Keratinocyte (primary cell): ENCODE data around the gene NAA30. TPM values are rescaled to one million over a fixed set of nuclear protein-coding genes. Genes with fewer than 3 reads are reported as not detected.

Source experiments
- DNase-seq: peaks from one replicate; pipeline ENCODE4 v3.0.0-alpha.2; 2011; ENCODE audit warnings: low read depth, missing footprints, low spot score
- FAIRE-seq: peaks from 2 replicates; lab custom pipeline; 2011; peaks lifted over from hg19 to GRCh38; lab: Jason Lieb, UNC
- H2AFZ ChIP-seq: 2 replicates; pipeline ENCODE4 v1.6.0; 2012; ENCODE audit warnings: low read length, control low read depth, inconsistent platforms; ENCODE audit not compliant: control insufficient read depth
- H3K27ac ChIP-seq: 2 replicates; pipeline ENCODE4 v1.5.1; 2011; ENCODE audit warnings: low read length; ENCODE audit not compliant: control insufficient read depth, insufficient read depth
- H3K27me3 ChIP-seq: 3 replicates; pipeline ENCODE4 v1.6.0; 2011; ENCODE audit warnings: low read length; ENCODE audit not compliant: control insufficient read depth, insufficient read depth; ENCODE audit errors: extremely low read depth
- H3K36me3 ChIP-seq, 2 experiments: 2 replicates in 1 of 2; 3 replicates in 1 of 2; pipeline ENCODE4 v1.5.1; 2011; ENCODE audit warnings: low read length in 2 of 2, mild to moderate bottlenecking in 1 of 2; ENCODE audit not compliant: control insufficient read depth in 2 of 2, insufficient read depth in 2 of 2; ENCODE audit errors: extremely low read depth in 1 of 2
- H3K4me1 ChIP-seq: 3 replicates; pipeline ENCODE4 v1.5.1; 2011; ENCODE audit warnings: low read length; ENCODE audit not compliant: control insufficient read depth, insufficient read depth; ENCODE audit errors: extremely low read depth
- H3K4me2 ChIP-seq: 3 replicates; pipeline ENCODE4 v1.6.0; 2011; ENCODE audit warnings: low read depth, low read length; ENCODE audit not compliant: control insufficient read depth, insufficient read depth; ENCODE audit errors: extremely low read depth
- H3K4me3 ChIP-seq, 3 experiments: fragments of 200-600 bp in 1 of 3; sonication (generic) in 1 of 3; 2 replicates in 2 of 3; 3 replicates in 1 of 3; pipeline ENCODE4 v1.5.1; 2011 to 2016; ENCODE audit warnings: low read length in 3 of 3, mild to moderate bottlenecking in 3 of 3, control low read depth in 2 of 3, inconsistent platforms in 1 of 3, low read depth in 1 of 3, mixed read lengths in 1 of 3, mixed run types in 1 of 3, moderate library complexity in 1 of 3; ENCODE audit not compliant: control insufficient read depth in 2 of 3, insufficient read depth in 2 of 3; ENCODE audit errors: extremely low read depth in 1 of 3
- H3K79me2 ChIP-seq: 2 replicates; pipeline ENCODE4 v1.6.0; 2012; ENCODE audit warnings: low read length; ENCODE audit not compliant: control insufficient read depth, insufficient read depth
- H3K9ac ChIP-seq: 3 replicates; pipeline ENCODE4 v1.6.0; 2011; ENCODE audit warnings: low read length; ENCODE audit not compliant: control insufficient read depth, insufficient read depth; ENCODE audit errors: extremely low read depth
- H3K9me1 ChIP-seq: 3 replicates; pipeline ENCODE4 v1.6.0; 2011; ENCODE audit warnings: low read length; ENCODE audit not compliant: control insufficient read depth, insufficient read depth; ENCODE audit errors: extremely low read depth
- H3K9me3 ChIP-seq: 2 replicates; pipeline ENCODE4 v1.5.1; 2012; ENCODE audit warnings: low read depth, low read length; ENCODE audit not compliant: control insufficient read depth
- H4K20me1 ChIP-seq: 3 replicates; pipeline ENCODE4 v1.6.0; 2011; ENCODE audit warnings: low read length; ENCODE audit not compliant: control insufficient read depth, insufficient read depth; ENCODE audit errors: extremely low read depth
- EZH2 ChIP-seq: IDR thresholded peaks from one replicate; pipeline ENCODE4 v1.6.1; 2012; ENCODE audit warnings: inconsistent platforms, mild to moderate bottlenecking, low read length, moderate library complexity
- dilution Hi-C: fragments of 300-500 bp; cut with MboI; formaldehyde crosslinking; loops from one replicate; pipeline ENCODE4 v1.7.0; 2020; ENCODE audit warnings: low sequenced_read_pairs; ENCODE audit not compliant: extremely low pct_ligation_motif_present
- polyA plus RNA-seq, 5 experiments: library from polyadenylated mRNA; depleted of rRNA in 3 of 5; stranded (reverse) in 3 of 5; stranded (forward) in 1 of 5; unstranded in 1 of 5; fragments of >200 nt; gene quantifications; 1 replicate in 1 of 5; 2 replicates in 3 of 5; 3 replicates in 1 of 5; pipeline versions ENCODE4 v1.2.1 to v1.2.3, GENCODE V29; 2011 to 2012; ENCODE audit warnings: missing spikeins in 2 of 5, low read depth in 1 of 5, low replicate concordance in 1 of 5
- TF ChIP-seq, protein P1 (sequence below), 3 experiments: IDR thresholded peaks in 1 of 3; conservative IDR thresholded peaks in 1 of 3; optimal IDR thresholded peaks in 1 of 3; 2 replicates in 2 of 3; 3 replicates in 1 of 3; pipeline versions ENCODE3 to v1.5.1; 2011; ENCODE audit warnings: low read length in 3 of 3, mild to moderate bottlenecking in 3 of 3, moderate library complexity in 2 of 3, control low read depth in 1 of 3, inconsistent platforms in 1 of 3; ENCODE audit not compliant: insufficient read depth in 2 of 3; ENCODE audit errors: extremely low read depth in 1 of 3

Gene NAA30
- polyA plus RNA-seq, 1 donor (not counting 4 experiments of a cell fraction or from before 2014, with no cell fraction given), result 19.4 TPM

DNA sequence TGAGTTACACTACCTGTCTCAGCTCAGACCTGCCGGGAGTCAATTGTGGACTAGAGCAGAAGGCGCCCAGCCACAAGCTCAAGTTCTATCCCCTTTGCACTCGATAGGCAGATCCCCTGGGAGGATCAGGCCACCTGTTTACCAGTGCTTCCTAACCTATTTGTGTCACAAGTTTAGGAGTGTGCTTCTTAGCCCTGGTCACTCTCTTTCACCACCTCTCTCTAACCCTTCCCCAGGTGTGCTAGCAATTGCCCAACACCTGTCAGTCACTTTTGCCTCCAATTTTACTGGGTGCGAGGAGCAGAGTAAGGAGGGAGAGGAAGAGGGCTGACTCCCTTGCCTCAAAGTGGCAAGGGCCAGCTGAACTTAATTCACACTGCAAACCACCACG is 745 bp upstream of the NAA30 start:
- peak; percentile 5 for FAIRE-seq
- DNase-seq, result no peak

GRCh38 chr14:57390806-57391516 is 575 bp downstream of the NAA30 start:
- peak overlapping the region; percentile 72 for H3K4me2 ChIP-seq
- H3K27ac ChIP-seq, result peak overlapping the region; percentile 76
- TF ChIP-seq, protein P1, sequence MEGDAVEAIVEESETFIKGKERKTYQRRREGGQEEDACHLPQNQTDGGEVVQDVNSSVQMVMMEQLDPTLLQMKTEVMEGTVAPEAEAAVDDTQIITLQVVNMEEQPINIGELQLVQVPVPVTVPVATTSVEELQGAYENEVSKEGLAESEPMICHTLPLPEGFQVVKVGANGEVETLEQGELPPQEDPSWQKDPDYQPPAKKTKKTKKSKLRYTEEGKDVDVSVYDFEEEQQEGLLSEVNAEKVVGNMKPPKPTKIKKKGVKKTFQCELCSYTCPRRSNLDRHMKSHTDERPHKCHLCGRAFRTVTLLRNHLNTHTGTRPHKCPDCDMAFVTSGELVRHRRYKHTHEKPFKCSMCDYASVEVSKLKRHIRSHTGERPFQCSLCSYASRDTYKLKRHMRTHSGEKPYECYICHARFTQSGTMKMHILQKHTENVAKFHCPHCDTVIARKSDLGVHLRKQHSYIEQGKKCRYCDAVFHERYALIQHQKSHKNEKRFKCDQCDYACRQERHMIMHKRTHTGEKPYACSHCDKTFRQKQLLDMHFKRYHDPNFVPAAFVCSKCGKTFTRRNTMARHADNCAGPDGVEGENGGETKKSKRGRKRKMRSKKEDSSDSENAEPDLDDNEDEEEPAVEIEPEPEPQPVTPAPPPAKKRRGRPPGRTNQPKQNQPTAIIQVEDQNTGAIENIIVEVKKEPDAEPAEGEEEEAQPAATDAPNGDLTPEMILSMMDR (optimal IDR thresholded peaks at IDR 0.05 in 1 of 3, IDR thresholded peaks at IDR 0.05 in 1 of 3, conservative IDR thresholded peaks at IDR 0.05 in 1 of 3; ENCODE audit: extremely low read depth in 1 of 3, insufficient read depth in 2 of 3, low read length in 3 of 3), result no peak
- TF ChIP-seq EZH2, result no peak
- peak overlapping the region; percentile 71 to 91 (median 80) for H3K4me3 ChIP-seq
- dilution Hi-C loops, result no loop called here
- no peaks in the 10 kb centered on the region for H4K20me1 ChIP-seq
- H3K36me3 ChIP-seq, result peaks cover 0 to 7% of the 10 kb centered on the region in 2 experiments
- peaks cover 48% of the 10 kb centered on the region for H3K79me2 ChIP-seq
- H3K4me1 ChIP-seq, result peaks cover 14% of the 10 kb centered on the region
- H3K9me3 ChIP-seq, result no peaks in the 10 kb centered on the region
- peak overlapping the region; percentile 50 for H2AFZ ChIP-seq
- peak overlapping the region; percentile 80 for H3K9ac ChIP-seq
- DNase-seq, result no peak
- H3K9me1 ChIP-seq, result no peaks in the 10 kb centered on the region
- no peaks in the 10 kb centered on the region for H3K27me3 ChIP-seq
- FAIRE-seq, result no peak

More for the DNA sequence above, 745 bp upstream of the NAA30 start:
- peak overlapping the region; percentile 71 to 91 (median 80) for H3K4me3 ChIP-seq
- H2AFZ ChIP-seq, result peak overlapping the region; percentile 75
- no peaks in the 10 kb centered on the region for H4K20me1 ChIP-seq
- dilution Hi-C loops, result no loop called here
- H3K4me1 ChIP-seq, result peaks cover 14% of the 10 kb centered on the region
- H3K27me3 ChIP-seq, result no peaks in the 10 kb centered on the region
- H3K9me1 ChIP-seq, result no peaks in the 10 kb centered on the region
- H3K79me2 ChIP-seq, result peaks cover 39% of the 10 kb centered on the region
- H3K4me2 ChIP-seq, result peak overlapping the region; percentile 97
- H3K9me3 ChIP-seq, result no peaks in the 10 kb centered on the region
- peaks cover 0 to 7% of the 10 kb centered on the region in 2 experiments for H3K36me3 ChIP-seq
- peak overlapping the region; percentile 76 for H3K27ac ChIP-seq
- TF ChIP-seq EZH2, result no peak
- TF ChIP-seq, protein P1 (optimal IDR thresholded peaks at IDR 0.05 in 1 of 3, IDR thresholded peaks at IDR 0.05 in 1 of 3, conservative IDR thresholded peaks at IDR 0.05 in 1 of 3; ENCODE audit: extremely low read depth in 1 of 3, insufficient read depth in 2 of 3, low read length in 3 of 3), result no peak
- peak overlapping the region; percentile 80 for H3K9ac ChIP-seq
